ENCODE data around the gene R3HDML.
"Not testable (repeated sequence)": the region's sequence is repeated elsewhere in the genome, so short reads cannot be mapped to it uniquely, and the experiment has no call there.

Gene R3HDML, protein sequence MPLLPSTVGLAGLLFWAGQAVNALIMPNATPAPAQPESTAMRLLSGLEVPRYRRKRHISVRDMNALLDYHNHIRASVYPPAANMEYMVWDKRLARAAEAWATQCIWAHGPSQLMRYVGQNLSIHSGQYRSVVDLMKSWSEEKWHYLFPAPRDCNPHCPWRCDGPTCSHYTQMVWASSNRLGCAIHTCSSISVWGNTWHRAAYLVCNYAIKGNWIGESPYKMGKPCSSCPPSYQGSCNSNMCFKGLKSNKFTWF

DNA sequence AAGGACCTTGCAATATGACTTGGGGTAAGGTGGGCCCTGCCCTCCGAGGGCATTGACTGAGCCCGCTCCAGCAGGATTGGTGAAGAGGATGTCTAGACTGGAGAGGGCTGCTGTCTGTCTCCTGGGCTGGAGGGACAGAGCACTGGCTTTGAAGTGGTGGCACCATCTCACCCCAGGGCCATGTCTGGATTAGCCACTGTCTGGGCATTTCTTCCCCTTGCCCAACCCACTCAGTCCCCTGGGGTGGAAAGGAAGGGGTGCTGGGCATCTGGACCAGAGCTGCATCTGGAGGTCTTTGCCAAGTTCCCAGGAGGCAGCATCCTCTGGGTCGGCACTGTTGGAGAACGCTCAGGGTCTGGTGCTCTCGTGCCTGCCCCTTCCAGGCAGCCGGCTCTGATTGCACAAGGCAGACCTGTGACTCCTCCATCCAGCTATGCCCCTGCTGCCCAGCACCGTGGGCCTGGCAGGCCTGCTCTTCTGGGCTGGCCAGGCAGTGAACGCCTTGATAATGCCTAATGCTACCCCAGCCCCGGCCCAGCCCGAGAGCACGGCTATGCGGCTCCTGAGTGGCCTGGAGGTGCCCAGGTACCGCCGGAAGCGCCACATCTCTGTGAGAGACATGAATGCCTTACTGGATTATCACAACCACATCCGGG, at the start of gene R3HDML:
R3HDML (plus strand) TSS at position 319 of the 656 bp plus-strand sequence; CDS start at position 434, 115 bp downstream.
- no peak for DNase-seq

DNA sequence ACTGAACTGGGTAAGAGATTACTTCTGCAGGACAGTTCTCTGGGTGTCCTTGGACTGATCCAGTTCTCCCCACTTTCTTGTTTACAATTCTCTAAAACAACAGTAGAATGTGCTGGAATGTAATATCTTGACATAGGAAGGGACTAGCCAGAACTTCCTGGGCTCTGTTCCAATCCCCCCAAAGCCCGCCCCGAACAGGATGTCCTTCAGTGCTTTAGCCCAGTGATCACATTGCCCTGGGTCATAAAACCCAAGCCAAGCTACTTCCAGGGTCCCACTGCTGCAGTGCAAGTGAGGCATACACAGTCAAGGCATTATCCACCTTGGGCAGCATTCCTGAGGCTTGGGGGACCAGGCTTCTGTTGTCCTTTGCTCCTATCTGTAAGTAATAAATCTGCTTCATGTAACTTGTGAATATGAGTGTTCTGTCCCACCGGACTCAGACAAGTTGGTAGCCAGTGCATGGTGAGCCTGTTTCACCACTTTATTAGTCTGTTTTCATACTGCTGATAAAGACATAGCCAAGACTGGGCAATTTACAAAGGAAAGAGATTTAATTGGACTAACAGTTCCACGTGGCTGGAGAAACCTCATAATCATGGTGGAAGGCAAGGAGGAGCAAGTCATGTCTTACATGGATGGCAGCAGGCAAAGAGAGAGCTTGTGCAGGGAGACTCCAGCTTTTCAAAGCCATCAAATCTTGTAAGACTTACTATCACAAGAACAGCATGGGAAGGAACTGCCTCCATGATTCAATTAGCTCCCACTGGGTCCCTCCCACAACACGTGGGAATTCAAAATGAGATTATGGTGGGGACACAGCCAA, 49.4 kb upstream of the R3HDML start:
- DNase-seq, result no peak

DNA sequence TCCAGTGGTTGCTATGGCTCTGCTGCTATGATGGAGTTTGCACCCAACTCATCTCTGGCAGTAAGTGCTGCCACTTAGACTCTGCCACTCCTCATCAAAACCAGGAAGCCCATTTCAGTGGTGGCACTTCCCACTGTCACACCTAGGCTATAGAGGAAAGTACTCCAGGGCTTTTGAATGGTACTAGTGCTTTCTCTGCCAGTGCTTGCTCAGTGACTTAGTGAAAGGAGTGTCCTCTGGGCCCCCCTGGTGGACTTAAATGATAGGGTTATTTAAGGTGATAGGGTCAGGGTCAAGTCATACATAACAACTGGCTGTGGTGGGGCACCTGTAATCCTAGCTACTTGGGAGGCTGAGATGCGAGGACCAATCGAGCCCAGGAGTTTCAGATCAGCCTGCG, 48.6 kb upstream of the R3HDML start:
- no peak for DNase-seq

DNA sequence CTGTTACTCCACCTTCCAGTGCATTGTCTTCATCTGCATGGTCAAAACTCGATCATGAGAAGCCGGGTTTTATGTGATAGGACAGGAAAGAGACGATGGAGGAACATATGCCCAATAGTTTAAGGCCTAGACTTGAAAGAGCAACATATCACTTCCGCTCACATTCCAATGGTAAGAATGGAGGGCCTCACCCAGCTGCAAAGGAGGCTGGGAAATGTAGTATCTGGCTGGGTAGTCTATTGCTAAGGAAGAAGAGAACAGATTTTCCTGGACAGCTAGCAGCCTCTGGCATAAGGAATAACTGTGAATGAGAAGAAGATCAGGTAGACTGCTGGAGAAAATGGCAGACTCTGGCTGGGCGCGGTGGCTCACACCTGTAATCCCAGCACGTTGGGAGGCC, 45.1 kb upstream of the R3HDML start:
- no peak for DNase-seq

DNA sequence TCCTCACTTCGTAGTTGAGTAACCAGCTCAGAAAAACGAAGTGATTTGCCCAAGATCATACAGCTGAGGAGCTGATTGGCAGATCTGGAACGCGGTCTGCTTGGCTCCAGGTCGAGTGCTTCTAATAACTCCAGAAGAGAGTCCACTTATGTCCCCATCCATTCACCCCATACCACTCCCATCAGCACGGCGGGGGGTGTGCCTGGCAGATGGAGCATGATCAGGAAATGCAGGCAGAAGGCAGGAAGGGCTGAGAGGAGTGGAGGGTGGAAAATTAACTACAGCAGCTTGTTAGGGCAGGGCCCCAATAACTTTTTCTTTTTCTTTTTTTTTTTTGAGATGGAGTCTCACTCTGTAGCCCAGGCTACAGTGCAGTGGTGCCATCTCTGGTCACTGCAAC, 40.8 kb upstream of the R3HDML start:
- DNase-seq, result no peak

DNA sequence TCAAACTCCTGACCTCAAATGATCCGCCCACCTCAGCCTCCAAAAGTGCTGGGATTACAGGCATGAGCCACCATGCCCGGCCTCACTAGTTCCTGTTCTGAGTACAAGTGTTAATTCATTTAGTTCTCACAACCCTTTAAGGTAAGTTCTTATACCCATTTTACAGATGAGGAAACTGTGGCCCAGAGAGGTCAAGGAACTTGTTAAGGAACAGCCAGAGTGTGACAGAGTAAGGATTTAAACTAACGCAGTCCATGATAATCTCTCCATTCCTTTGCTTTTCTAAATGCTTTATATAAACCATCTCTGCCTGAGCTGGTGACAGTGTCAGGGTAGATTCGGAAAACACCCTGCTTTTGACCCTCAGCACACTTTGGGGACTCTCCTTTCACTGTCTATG, 39.1 kb upstream of the R3HDML start:
- no peak for DNase-seq

DNA sequence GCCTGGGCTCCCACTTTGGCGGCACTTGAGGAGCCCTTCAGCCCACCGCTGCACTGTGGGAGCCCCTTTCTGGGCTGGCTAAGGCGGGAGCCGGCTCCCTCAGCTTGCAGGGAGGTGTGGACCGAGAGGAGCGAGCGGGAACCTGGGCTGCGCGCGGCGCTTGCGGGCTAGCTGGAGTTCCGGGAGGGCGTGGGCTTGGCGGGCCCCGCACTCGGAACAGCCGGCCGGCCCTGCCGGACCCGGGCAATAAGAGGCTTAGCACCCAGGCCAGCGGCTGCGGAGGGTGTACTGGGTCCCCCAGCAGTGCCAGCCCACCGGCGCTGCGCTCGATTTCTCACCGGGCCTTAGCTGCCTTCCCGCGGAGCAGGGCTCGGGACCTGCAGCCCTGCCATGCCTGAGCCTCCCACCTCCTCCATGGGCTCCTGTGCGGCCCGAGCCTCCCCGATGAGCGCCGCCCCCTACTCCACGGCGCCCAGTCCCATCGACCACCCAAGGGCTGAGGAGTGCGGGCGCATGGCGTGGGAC, 37.8 kb upstream of the R3HDML start:
- not testable (repeated sequence) for DNase-seq

DNA sequence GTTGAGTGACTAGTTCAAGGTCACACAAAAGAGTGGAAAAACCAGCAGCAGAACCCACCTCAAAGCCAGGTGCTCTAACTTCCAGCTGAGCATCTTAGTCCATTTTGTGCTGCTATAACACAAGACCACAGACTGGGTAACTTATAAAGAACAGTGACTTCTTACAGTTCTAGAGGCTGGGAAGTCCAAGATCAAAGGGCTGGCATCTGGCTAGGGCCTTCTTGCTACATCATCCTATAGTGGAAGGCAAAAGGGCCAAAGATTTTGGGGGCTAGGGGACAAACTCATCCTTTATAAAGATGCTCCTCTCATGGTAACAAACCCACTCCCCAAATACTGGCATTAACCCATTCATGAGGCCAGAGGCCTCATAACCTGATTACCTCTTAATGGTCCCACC, 35.6 kb upstream of the R3HDML start:
- DNase-seq, result no peak

DNA sequence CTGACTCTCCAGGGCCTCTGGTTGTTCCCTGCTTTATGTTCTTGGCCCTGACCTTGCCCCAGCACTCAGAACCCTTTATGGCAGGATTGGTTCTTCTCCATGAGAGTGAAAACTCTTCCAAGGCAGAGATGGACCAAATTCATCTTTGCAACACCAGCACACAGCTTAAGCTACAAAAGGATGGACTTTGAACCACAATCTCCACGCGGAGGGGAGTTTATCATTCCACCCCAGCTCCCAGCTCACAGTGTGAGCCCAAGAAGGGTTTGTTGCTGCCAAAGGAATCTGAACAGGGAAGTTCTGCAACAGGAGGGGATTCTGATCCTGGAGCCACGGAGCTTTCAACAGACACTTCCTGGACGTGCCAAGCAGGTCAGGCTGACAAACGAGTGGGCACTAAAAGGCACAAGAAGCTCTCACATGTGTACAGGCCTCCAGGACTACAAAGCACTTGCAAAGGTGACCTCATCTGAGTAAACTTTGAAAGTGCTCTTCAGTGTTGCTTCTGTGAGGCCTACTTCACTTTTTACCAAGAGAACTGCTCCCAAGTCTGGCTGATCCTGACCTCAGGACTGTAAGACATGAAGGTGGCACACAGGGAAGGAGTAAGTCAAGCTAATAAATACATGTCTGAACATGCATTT, 34.7 kb upstream of the R3HDML start:
- no peak for DNase-seq

DNA sequence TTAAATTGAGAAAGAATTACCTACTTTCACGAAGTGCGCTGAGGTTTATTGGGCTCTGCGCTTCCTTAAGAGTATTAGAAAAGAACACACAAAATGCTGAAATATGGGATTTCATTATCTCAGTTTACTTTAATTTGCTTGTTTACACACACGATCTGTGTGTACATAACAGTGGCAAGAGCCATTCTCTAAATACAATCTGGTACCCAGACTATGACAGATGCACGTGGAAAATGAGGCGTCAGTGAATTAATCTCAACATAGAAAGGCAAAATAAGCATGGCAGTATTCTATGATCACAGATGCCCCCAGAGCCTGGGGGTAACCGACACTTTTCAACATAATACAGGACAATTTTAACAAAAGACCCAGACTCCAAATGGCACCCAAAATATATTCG, 34.1 kb upstream of the R3HDML start:
- no peak for DNase-seq

DNA sequence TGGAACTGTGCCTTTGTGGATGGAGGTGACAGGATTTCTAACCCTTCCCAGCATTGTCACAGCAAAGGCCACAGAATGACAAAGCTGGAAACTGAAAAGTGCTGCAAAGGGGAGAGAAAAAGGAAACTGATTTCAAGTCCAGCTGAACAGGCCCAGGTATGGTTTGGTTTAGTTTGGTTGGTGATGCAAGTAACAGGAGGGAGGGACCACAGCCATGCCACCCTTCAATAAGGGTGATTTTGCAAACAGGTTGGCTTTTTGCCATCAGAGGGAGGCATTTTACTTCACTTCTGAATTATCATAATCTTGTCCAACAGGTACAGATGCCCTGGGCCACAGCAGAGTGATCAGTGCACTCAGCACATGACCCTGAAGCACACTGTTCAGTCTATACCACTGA, 32.5 kb upstream of the R3HDML start:
- no peak for DNase-seq

DNA sequence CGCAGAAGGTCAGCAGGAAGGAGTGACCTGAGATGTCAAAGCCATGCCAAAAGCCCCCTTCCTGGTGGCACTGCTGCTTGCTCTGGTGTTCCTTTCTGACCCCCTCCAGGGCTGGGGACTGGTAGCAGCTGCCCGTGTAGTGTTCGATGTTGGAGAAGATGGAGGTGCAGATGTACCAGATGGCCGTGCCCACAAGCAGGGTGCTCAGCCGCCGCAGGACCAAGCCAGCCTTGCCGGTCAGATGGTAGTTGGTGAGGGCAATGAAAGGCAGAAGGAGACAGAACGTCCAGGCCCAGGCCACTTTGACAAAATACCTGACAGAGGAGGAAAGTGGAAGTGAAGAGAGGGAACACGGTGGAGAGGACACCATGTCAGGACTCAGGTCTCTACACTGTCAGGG, 29.9 kb upstream of the R3HDML start:
- DNase-seq, result no peak

DNA sequence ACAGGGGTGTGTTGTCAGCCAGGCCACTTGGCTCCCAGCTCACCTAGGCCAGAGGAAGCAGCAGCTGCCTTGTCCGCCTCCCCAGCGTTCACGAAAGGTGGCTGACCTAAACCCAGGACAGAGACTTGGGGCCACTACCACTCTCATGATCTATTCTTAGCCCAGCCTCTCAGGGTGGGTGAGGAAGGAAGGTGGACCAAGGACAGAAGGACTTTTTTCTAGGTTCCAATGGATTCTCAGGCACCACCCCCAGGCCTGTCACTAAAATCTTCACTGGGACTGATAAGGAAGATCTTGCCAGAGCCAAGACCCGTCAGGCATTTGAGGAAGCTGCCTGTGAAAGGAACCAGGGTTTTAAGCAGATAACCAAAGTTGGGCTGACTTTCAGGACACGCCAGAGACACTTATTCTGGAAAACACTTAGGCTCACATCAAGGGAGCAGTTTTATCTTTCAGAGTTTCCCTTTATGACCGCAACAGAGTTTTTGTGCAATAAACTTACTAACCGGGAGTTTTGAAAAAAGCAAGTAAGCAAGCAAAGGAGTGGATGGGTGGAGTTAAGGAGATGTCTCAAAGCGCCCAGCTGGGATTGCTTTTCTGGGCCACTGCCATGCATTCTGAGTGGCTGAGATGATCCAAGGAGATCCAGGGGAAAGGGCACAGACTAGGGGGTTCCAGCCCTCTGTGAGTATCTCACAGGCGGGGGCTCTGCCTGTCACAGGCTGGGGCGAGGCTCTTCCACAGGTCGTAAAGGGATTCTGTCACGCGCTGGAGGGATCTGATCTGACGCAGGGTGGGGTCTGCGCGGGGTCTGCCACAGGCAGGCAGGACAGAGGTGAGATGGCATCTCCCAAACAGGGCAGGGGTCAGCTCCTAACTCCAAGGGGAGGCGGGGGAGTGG, 26.8 kb upstream of the R3HDML start:
- DNase-seq, result no peak

DNA sequence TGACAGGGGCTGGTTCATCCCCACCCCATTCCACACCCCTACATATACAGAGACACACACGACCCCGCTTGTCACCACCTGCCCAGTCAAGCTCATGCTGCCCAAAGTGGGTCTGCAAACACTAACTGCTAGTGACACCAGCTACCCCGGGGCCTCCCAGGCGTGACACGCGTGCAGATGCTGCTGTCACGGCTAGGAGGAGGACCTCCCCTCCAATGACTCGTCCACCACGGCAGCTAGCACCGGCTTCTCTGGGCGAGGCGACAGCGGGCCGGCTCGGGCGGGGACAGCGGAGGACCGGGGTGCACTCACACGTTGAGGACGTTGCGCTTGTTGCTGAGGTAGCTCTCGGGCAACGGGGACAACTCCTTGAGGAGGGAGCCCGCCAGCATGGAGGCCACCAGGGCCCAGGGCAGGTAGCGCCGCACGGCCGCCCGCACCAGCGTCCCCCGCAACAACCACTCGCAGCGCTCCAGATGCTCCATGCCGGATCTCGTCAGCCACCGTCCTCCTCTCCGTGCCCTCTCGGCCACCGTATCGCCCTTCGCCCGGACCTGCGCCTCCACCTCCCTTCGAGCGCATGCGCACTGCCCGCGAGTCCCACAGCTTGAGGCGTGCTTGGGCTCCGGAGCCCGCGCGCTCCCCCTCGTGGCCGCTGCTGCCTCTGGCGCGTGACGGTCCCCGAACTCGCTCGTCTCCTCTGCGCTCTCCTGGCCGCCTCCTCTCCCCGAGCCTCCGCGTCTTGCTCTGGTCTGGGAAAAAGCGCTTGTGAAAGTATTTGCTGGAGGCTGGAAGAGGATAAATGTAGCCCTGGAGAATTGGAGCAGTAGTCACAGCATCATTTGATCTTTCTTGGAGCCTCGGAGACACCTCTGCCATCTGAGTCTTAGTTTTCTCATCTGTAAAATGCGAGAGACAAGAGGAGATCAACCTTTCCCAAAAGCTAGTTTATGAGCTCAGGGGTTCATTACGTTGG, 25.9 kb upstream of the R3HDML start, which contains the start of gene FITM2:
FITM2 (minus strand) TSS at position 539 of the 976 bp plus-strand sequence; CDS start at position 485, 54 bp downstream.
- DNase-seq, result peak; percentile 98

DNA sequence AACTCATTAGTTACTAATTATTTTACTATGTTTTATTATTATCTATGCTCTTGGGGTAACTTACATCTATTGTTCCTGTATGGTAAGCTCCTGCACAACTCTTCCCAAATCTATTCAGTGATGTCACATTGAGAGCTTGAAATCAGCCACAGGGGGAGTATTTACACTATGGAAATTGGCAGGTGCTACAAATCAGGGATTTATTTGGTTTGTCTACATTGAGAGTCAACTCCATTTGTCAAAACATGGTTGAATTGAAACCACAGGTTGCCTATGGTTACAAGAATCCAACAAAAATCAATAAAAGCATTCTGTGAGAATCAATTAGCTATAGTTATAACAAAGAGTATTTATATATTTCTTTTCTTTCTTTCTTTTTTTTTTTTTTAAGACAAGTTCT, 22.0 kb upstream of the R3HDML start:
- DNase-seq, result no peak

DNA sequence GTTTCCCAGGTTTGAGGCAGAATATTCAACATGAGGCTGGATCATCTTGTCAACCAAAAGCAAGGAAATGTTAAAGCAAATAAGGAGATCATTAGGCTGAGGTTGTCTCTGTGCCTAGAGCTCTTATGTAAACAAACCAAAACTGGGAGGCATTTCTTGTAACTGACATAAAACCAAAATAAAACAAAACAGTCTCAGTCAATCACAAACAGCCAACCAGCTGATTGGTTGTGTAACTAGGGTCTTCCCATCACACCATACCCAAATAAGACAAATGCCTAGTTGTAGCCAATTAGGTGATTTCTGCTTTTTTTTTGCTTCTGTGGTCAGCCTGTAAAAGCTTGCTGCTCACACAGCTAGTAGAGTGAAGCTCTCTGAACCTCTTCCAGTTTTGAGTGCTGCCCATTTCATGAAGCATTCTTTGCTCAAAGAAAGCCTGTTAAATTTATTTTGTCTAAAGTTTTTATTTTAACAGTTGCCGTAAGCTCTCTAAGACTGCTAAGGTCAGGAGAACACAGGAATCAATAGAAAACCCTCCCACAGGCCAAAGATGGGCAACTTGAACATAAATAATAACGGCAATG, 16.9 kb upstream of the R3HDML start:
- DNase-seq, result no peak

DNA sequence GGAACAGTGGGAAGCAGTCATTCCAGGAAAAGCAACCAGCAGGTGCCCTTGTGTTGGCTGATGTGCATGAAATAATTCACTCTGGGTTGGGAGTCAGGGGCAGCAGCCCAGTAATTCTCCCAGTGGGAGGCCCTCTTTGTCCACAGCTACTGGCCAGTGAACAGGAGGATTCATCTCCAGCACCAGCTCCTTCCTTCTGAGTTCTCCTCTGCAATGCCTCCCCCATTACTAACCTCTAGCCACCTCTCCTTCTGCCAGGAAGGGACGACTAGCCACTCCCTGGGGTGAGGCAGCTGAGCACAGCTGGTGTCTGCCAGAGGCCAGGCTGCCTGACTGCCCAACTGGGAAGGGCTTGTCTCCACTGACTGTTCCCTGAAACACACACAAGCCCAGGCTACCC, 12.5 kb upstream of the R3HDML start:
- DNase-seq, result no peak

DNA sequence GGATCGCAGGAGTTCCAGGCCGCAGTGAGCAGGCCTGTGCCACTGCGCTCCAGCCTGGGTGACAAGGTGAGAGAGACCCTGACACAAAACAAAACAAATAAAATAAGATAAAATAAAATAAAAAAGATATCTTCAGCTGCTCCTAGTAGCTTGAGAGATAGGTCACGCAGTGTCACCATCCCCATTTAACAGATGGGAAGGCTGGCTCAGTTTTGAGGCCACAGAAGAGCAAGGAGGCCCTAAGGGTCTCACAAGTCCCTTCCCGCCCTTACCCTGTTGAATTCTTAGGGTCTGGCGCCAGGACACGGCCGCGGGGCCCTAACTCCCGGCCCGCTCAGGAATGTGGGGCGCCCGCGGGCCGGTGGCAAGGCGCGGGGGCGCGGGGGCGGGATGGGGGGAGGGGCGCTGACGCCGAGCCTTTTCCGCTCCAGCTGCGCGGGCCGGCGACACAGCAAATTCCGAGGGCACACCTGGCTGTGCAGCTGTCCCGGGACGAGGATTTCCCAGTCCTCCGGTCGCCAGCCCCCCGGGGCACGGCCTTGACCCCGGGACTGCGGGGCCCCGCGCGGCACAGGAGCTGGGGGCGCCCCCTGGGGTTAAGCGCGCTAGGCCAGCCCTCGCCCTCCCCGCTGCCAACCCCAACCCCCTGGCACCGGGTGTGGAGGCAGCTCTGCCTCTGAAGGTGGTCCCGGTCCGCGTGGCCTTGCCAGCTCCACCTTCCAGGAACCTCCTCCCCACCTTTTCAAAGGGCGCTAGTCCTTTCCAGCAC, 10.3 kb upstream of the R3HDML start:
- DNase-seq, result peak; percentile 30

DNA sequence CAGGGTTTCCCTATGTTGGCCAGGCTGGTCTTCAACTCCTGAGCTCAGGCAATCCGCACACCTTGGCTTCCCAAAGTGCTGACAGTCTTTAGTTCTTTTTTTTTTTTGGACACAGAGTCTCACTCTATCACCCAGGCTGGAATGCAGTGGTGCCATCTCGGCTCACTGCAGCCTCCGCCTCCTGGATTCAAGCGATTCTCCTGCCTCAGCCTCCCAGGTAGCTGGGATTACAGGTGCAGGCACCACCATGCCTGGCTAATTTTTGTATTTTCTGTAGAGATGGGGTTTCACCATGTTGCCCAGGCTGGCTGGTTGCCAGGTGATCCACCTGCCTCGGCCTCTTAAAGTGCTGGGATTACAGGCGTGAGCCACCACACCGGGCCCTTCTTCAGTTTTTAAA, 9.1 kb upstream of the R3HDML start:
- not testable (repeated sequence) for DNase-seq

DNA sequence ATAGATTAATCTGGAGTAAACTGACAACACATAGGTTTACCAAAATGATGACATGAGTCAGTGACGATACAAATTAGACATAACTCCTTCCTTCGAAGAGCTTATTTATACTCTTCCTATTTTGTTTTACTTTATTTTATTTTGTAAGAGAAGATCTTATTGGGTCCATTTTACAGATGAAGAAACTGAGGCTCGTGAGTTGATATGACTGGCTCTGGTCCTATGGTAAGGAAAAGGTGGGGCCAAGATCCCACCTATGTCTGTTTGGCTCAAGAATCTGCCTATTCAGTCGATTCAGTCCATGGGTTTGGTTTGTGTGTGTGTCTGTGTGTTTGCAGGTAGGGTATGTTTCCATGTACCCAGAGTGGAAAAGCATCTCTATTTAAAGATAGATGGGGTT, 8.4 kb upstream of the R3HDML start:
- no peak for DNase-seq
